Fibroblast of the aortic adventitia (primary cell): ENCODE data around the gene TMEM132D. TPM values are rescaled to one million over a fixed set of nuclear protein-coding genes. Genes with fewer than 3 reads are reported as not detected.

Source experiments
- DNase-seq: peaks from one replicate; pipeline ENCODE4 v3.0.0-alpha.2; 2010; ENCODE audit warnings: low read depth
- H3K4me3 ChIP-seq: 2 replicates; pipeline ENCODE4 v1.5.1; 2011; ENCODE audit warnings: low read depth, mild to moderate bottlenecking, control low read depth, low read length, moderate library complexity
- total RNA-seq: library from RNA; depleted of rRNA; stranded (reverse); fragments of >200 nt; gene quantifications from 2 replicates; pipeline ENCODE4 v1.2.3, GENCODE V29; 2012; ENCODE audit warnings: low replicate concordance
- TF ChIP-seq, protein P1 (sequence below): IDR thresholded peaks from 2 replicates; pipeline ENCODE4 v1.5.1; 2011; ENCODE audit warnings: mild to moderate bottlenecking, low read length, control low read depth, inconsistent platforms; ENCODE audit not compliant: insufficient read depth

TMEM132D gene
- total RNA-seq, 1 donor, result not detected

DNA sequence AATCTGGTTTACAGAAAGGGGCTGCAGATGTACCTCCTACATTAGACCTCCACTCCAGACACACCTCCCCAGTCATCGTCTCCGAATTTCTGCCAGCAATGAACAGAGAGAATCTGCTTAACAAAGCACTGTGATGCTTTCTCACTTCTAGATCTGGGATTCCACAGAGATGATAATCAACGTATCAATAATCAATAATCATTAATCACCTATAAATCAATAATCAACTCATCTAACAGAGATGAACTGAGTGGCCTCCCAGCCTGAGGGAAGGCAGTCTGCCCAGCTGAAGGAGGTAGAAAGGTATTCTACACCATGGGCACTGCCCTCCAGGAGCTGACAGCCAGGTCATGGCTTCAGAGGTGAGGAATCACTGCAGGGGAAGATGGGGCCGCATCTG is 183.2 kb downstream of the TMEM132D start:
- no peak overlapping the region for H3K4me3 ChIP-seq
- TF ChIP-seq, protein P1, sequence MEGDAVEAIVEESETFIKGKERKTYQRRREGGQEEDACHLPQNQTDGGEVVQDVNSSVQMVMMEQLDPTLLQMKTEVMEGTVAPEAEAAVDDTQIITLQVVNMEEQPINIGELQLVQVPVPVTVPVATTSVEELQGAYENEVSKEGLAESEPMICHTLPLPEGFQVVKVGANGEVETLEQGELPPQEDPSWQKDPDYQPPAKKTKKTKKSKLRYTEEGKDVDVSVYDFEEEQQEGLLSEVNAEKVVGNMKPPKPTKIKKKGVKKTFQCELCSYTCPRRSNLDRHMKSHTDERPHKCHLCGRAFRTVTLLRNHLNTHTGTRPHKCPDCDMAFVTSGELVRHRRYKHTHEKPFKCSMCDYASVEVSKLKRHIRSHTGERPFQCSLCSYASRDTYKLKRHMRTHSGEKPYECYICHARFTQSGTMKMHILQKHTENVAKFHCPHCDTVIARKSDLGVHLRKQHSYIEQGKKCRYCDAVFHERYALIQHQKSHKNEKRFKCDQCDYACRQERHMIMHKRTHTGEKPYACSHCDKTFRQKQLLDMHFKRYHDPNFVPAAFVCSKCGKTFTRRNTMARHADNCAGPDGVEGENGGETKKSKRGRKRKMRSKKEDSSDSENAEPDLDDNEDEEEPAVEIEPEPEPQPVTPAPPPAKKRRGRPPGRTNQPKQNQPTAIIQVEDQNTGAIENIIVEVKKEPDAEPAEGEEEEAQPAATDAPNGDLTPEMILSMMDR, result no peak
- DNase-seq, result no peak

- TF ChIP-seq, protein P1, result no peak
- no peak for DNase-seq
- H3K4me3 ChIP-seq, result no peak overlapping the region
Measured at GRCh38 chr12:129719416-129719815, 184.4 kb downstream of the TMEM132D start.

- DNase-seq, result no peak
- TF ChIP-seq, protein P1, result no peak
- H3K4me3 ChIP-seq, result no peak overlapping the region
Measured at GRCh38 chr12:129717438-129717837, 186.4 kb downstream of the TMEM132D start.

- H3K4me3 ChIP-seq, result no peak overlapping the region
- TF ChIP-seq, protein P1, result no peak
- DNase-seq, result no peak
Measured at GRCh38 chr12:129716825-129717224, 187.0 kb downstream of the TMEM132D start.

- TF ChIP-seq, protein P1, result no peak
- DNase-seq, result no peak
- H3K4me3 ChIP-seq, result no peak overlapping the region
Measured at GRCh38 chr12:129706716-129707115, 197.1 kb downstream of the TMEM132D start.

- H3K4me3 ChIP-seq, result no peak overlapping the region
- TF ChIP-seq, protein P1, result no peak
- no peak for DNase-seq
Measured at GRCh38 chr12:129704232-129704830, 199.5 kb downstream of the TMEM132D start.

- no peak for DNase-seq
- TF ChIP-seq, protein P1, result no peak
- H3K4me3 ChIP-seq, result no peak overlapping the region
Measured at GRCh38 chr12:129701631-129702101, 202.2 kb downstream of the TMEM132D start.
